AG10803 (cell line): ENCODE measurements around the gene NDRG4.
A peak's percentile ranks its signal among the peaks of the same experiment; 100 is the strongest.

Experiments
- DNase-seq: peaks from one replicate; pipeline ENCODE4 v3.0.0; 2010; ENCODE audit warnings: low read depth
- H3K4me3 ChIP-seq: 2 replicates; pipeline ENCODE4 v1.5.1; 2011; ENCODE audit warnings: mild to moderate bottlenecking, low read length, control low read depth
- CTCF ChIP-seq: conservative IDR thresholded peaks from 2 replicates; pipeline ENCODE4 v1.5.1; 2011; ENCODE audit warnings: mild to moderate bottlenecking, low read length, control low read depth, inconsistent platforms

The NDRG4 gene

GRCh38 chr16:58499615-58500351 is at the start of gene NDRG4:
NDRG4 (plus strand) TSS chr16:58500143; CDS start chr16:58500249, 106 bp downstream.
- DNase-seq: peak; percentile 75
- peak within 1 kb of the TSS; percentile 56 for H3K4me3 ChIP-seq
- no peak for TF ChIP-seq CTCF

GRCh38 chr16:58450590-58450989 is 49.4 kb upstream of the NDRG4 start:
- TF ChIP-seq CTCF: no peak
- H3K4me3 ChIP-seq: no peak overlapping the region
- DNase-seq: no peak

- DNase-seq: no peak
- no peak for TF ChIP-seq CTCF
- no peak overlapping the region for H3K4me3 ChIP-seq
Observed at GRCh38 chr16:58451265-58451689, 48.7 kb upstream of the NDRG4 start.

GRCh38 chr16:58451945-58452401 is 48.0 kb upstream of the NDRG4 start:
- H3K4me3 ChIP-seq: no peak overlapping the region
- peak; percentile 13 for DNase-seq
- no peak for TF ChIP-seq CTCF

- TF ChIP-seq CTCF: no peak
- H3K4me3 ChIP-seq: no peak overlapping the region
- DNase-seq: no peak
Observed at GRCh38 chr16:58452640-58453039, 47.3 kb upstream of the NDRG4 start.

- no peak for TF ChIP-seq CTCF
- H3K4me3 ChIP-seq: no peak overlapping the region
- no peak for DNase-seq
Observed at GRCh38 chr16:58454178-58454577, 45.8 kb upstream of the NDRG4 start.

GRCh38 chr16:58454856-58455255 is 45.1 kb upstream of the NDRG4 start:
- no peak for TF ChIP-seq CTCF
- no peak for DNase-seq
- no peak overlapping the region for H3K4me3 ChIP-seq
